IMR-90 (cell line): ENCODE results near the gene KRTAP3-2. TPM values are rescaled to one million over a fixed set of nuclear protein-coding genes. Genes with fewer than 3 reads are reported as not detected.

Source experiments
- ATAC-seq: fragments of 200-7000 bp; cut with Tn5 transposase; 2 replicates; pipeline ENCODE4 v1.9.1; 2020; ENCODE audit warnings: low read depth, mild to moderate bottlenecking, moderate library complexity
- BruUV-seq: library from RNA; stranded (reverse); fragments of 400-500 nt; replicated peaks from 2 replicates; lab custom pipeline; 2021; lab: Mats Ljungman, UMichigan
- CTCF ChIA-PET: fragments of 300-600 bp; formaldehyde crosslinking; extraction: SDS; loops from one replicate; lab custom pipeline; 2021; ENCODE audit warnings: antibody characterized with exemption; lab: Yijun Ruan, JAX
- POLR2A ChIA-PET: fragments of 300-600 bp; sonication (Branson Sonifier 250); formaldehyde crosslinking; loops from one replicate; lab custom pipeline; 2022; ENCODE audit warnings: antibody characterized with exemption; ENCODE audit not compliant: unreplicated experiment; lab: Charles Lee
- DNase-seq: peaks from one replicate; pipeline ENCODE4 v3.0.0; 2013
- H2AFZ ChIP-seq: replicated peaks from 2 replicates; pipeline ENCODE3; 2013; ENCODE audit warnings: low read length, mild to moderate bottlenecking; ENCODE audit not compliant: poor library complexity
- H2AK5ac ChIP-seq: 2 replicates; pipeline ENCODE4 v1.6.1; 2013; ENCODE audit warnings: low read depth, low read length, inconsistent platforms
- H2AK9ac ChIP-seq: replicated peaks from 2 replicates; pipeline ENCODE3; 2013; ENCODE audit warnings: mild to moderate bottlenecking, low read depth, low read length, moderate library complexity; ENCODE audit not compliant: poor library complexity
- H2BK120ac ChIP-seq: 2 replicates; pipeline ENCODE4 v1.6.1; 2013; ENCODE audit warnings: low read depth, low read length, inconsistent platforms
- H2BK15ac ChIP-seq: 3 replicates; pipeline ENCODE4 v1.6.1; 2013; ENCODE audit warnings: low read depth, low read length, inconsistent platforms
- H2BK20ac ChIP-seq: 2 replicates; pipeline ENCODE4 v1.6.1; 2013; ENCODE audit warnings: low read depth, mild to moderate bottlenecking, inconsistent platforms, low read length, moderate library complexity
- H2BK5ac ChIP-seq: 2 replicates; pipeline ENCODE4 v1.6.1; 2013; ENCODE audit warnings: mild to moderate bottlenecking, low read depth, low read length, inconsistent platforms; ENCODE audit not compliant: poor library complexity, severe bottlenecking
- H3K14ac ChIP-seq: replicated peaks from 2 replicates; pipeline ENCODE4 v1.6.1; 2013; ENCODE audit warnings: low read depth, low read length, inconsistent platforms
- H3K18ac ChIP-seq: 2 replicates; pipeline ENCODE4 v1.6.1; 2013; ENCODE audit warnings: low read depth, low read length, control low read depth
- H3K23ac ChIP-seq: 2 replicates; pipeline ENCODE4 v1.6.1; 2013; ENCODE audit warnings: low read depth, low read length, inconsistent platforms
- H3K27ac ChIP-seq: 2 replicates; pipeline ENCODE4 v1.5.1; 2013; ENCODE audit warnings: mild to moderate bottlenecking, control low read depth, low read length; ENCODE audit not compliant: insufficient read depth
- H3K27me3 ChIP-seq: 2 replicates; pipeline ENCODE4 v1.6.1; 2013; ENCODE audit warnings: low read length; ENCODE audit not compliant: control insufficient read depth, insufficient read depth
- H3K36me3 ChIP-seq: 2 replicates; pipeline ENCODE4 v1.6.1; 2013; ENCODE audit warnings: low read length, mixed read lengths; ENCODE audit not compliant: control insufficient read depth, insufficient read depth
- H3K4ac ChIP-seq: 2 replicates; pipeline ENCODE4 v1.6.1; 2013; ENCODE audit warnings: low read depth, low read length, inconsistent platforms
- H3K4me1 ChIP-seq: 2 replicates; pipeline ENCODE4 v1.6.1; 2013; ENCODE audit warnings: low read length, mixed read lengths; ENCODE audit not compliant: control insufficient read depth, insufficient read depth
- H3K4me2 ChIP-seq: 2 replicates; pipeline ENCODE4 v1.6.1; 2013; ENCODE audit warnings: low read depth, mild to moderate bottlenecking, control low read depth, low read length, moderate library complexity
- H3K4me3 ChIP-seq: 2 replicates; pipeline ENCODE4 v1.5.1; 2013; ENCODE audit warnings: low read depth, mild to moderate bottlenecking, control low read depth, low read length, moderate library complexity; ENCODE audit not compliant: insufficient read depth
- H3K56ac ChIP-seq: 2 replicates; pipeline ENCODE4 v1.6.1; 2013; ENCODE audit warnings: low read length, inconsistent platforms; ENCODE audit not compliant: insufficient read depth; ENCODE audit errors: extremely low read depth
- H3K79me1 ChIP-seq, 2 experiments: 2 replicates each; pipeline ENCODE4 v1.6.1; 2013; ENCODE audit warnings: low read length in 2 of 2, inconsistent platforms in 1 of 2, low read depth in 1 of 2
- H3K9ac ChIP-seq: 2 replicates; pipeline ENCODE4 v1.6.1; 2013; ENCODE audit warnings: low read depth, low read length, control low read depth
- H3K9me1 ChIP-seq: 2 replicates; pipeline ENCODE4 v1.6.1; 2013; ENCODE audit warnings: low read length, inconsistent platforms; ENCODE audit not compliant: insufficient read depth
- H3K9me3 ChIP-seq: 2 replicates; pipeline ENCODE4 v1.6.1; 2013; ENCODE audit warnings: low read length; ENCODE audit not compliant: control insufficient read depth, insufficient read depth
- H4K20me1 ChIP-seq: 2 replicates; pipeline ENCODE4 v1.6.1; 2013; ENCODE audit warnings: low read length, inconsistent platforms; ENCODE audit not compliant: insufficient read depth
- H4K5ac ChIP-seq: 2 replicates; pipeline ENCODE4 v1.6.1; 2013; ENCODE audit warnings: mild to moderate bottlenecking, low read depth, low read length, control low read depth
- H4K8ac ChIP-seq, 2 experiments: 2 replicates each; pipeline ENCODE4 v1.6.1; 2013; ENCODE audit warnings: low read depth in 2 of 2, low read length in 2 of 2, control low read depth in 1 of 2, inconsistent platforms in 1 of 2
- H4K91ac ChIP-seq: 2 replicates; pipeline ENCODE4 v1.6.1; 2013; ENCODE audit warnings: low read depth, low read length, inconsistent platforms; ENCODE audit not compliant: insufficient read depth
- CEBPB ChIP-seq: IDR thresholded peaks from 2 replicates; pipeline ENCODE4 v1.6.1; 2012; ENCODE audit warnings: low read depth, low read length, improper control_type of control experiment
- USF2 ChIP-seq: fragments of 150-350 bp; IDR thresholded peaks from 2 replicates; pipeline ENCODE4 v1.6.1; 2017; ENCODE audit warnings: mild to moderate bottlenecking, antibody characterized with exemption, low read length, low read depth
- WGBS, 2 experiments: methylation state at CpG; one replicate each; pipeline versions ENCODE4 v1.1.5 to v1.1.7; 2013; ENCODE audit warnings: missing lambda C conversion rate in 2 of 2; ENCODE audit not compliant: insufficient read length in 1 of 2; ENCODE audit errors: extremely low coverage in 2 of 2; 5-methylcytosine and 5-hydroxymethylcytosine counted together
- dilution Hi-C: fragments of 300-500 bp; cut with HindIII; formaldehyde crosslinking; loops from one replicate; pipeline ENCODE4 v1.14.3; 2018; ENCODE audit warnings: low sequenced_read_pairs; ENCODE audit not compliant: unreplicated experiment
- in situ Hi-C: fragments of 300-500 bp; cut with MboI; formaldehyde crosslinking; loops from 3 replicates; pipeline ENCODE4 v1.14.3; 2019; ENCODE audit warnings: low sequenced_read_pairs, inconsistent platforms, mixed read lengths
- intact Hi-C: fragments of 100-400 bp; cut with micrococcal nuclease; formaldehyde crosslinking; loops from 2 replicates; pipeline ENCODE4 v1.10.0; 2022
- polyA plus RNA-seq, 3 experiments: library from polyadenylated mRNA; depleted of rRNA; stranded (reverse); fragments of >200 nt; gene quantifications; 2 replicates each; pipeline ENCODE4 v1.2.3, GENCODE V29; 2012; ENCODE audit warnings: low replicate concordance in 1 of 3
- total RNA-seq: library from RNA; depleted of rRNA; stranded (reverse); fragments of >200 nt; gene quantifications from 2 replicates; pipeline ENCODE4 v1.2.3, GENCODE V29; 2012

KRTAP3-2 gene
- total and polyA plus RNA-seq, 2 of the 4 experiments (the other 2 are of a cell fraction): not detected

- Histone ChIP-seq H2BK5ac (no peak within 1 kb of the TSS), H2AFZ (no peak within 1 kb of the TSS), H3K9ac (no peak within 1 kb of the TSS), H3K14ac (no peak within 1 kb of the TSS), H3K27me3 (no peaks in the 10 kb centered on the region), H2BK120ac (no peak within 1 kb of the TSS), H4K5ac (no peak within 1 kb of the TSS), H2AK5ac (no peak within 1 kb of the TSS), H2AK9ac (no peak within 1 kb of the TSS), H3K27ac (no peak within 1 kb of the TSS), H3K4me3 (no peak within 1 kb of the TSS), H3K4me2 (no peak within 1 kb of the TSS), H3K9me1 (no peaks in the 10 kb centered on the region; the same call in 1 of the 2 replicates), H3K23ac (no peak within 1 kb of the TSS), H3K4me1 (peaks cover 1% of the 10 kb centered on the region; the same call in 1 of the 2 replicates), H4K91ac (no peak within 1 kb of the TSS), H3K56ac (no peak within 1 kb of the TSS), H3K36me3 (no peaks in the 10 kb centered on the region), H4K20me1 (no peaks in the 10 kb centered on the region), H3K18ac (no peak within 1 kb of the TSS), H3K4ac (no peak within 1 kb of the TSS), H3K9me3 (no peaks in the 10 kb centered on the region), H2BK20ac (no peak within 1 kb of the TSS), H3K79me1 (no peaks in the 10 kb centered on the region), H2BK15ac (no peak within 1 kb of the TSS), H4K8ac (no peak within 1 kb of the TSS)
- no peak for DNase-seq
- POLR2A ChIA-PET: no interaction called here
- no TSS peak for BruUV-seq
- dilution Hi-C loops: no loop called here
- ATAC-seq: no peak
- intact Hi-C loops: no loop called here
- no peak for TF ChIP-seq CEBPB
- TF ChIP-seq USF2: no peak
- CTCF ChIA-PET: interaction anchor here (0.6 kb wide), 1 partner anchor 17 kb away, joined by 6 read pairs; no protein-coding TSS in a partner anchor
- WGBS, 2 experiments: 100% methylated on average over 2 of the region's 8 CpGs; no CpG with 5 or more reads in 1 of the 2 experiments
- in situ Hi-C loops: no loop called here
These were observed 9.1 kb upstream of the KRTAP3-2 start, which contains the start of gene KRTAP3-1 for GRCh38 chr17:41008811-41009210. Gene KRTAP3-1 (minus strand): TSS chr17:41009128. CDS start chr17:41009074, 54 bp downstream.
